K562 (cell line): Measurements from ENCODE around the gene KIT. TPM values are rescaled to one million over a fixed set of nuclear protein-coding genes. Genes with fewer than 3 reads are reported as not detected.
A peak's percentile ranks its signal among the peaks of the same experiment; 100 is the strongest.

Source experiments
- CHD1 ChIP-seq: fragments of 200-600 bp; sonication (generic); IDR thresholded peaks from one replicate; pipeline ENCODE4 v1.6.1; 2012; ENCODE audit warnings: mild to moderate bottlenecking, moderate library complexity, low read length, inconsistent platforms
- E2F1 ChIP-seq: sonication (generic); formaldehyde crosslinking; IDR thresholded peaks from 2 replicates; pipeline ENCODE4 v1.8.1; 2023; ENCODE audit warnings: mild to moderate bottlenecking, missing genetic modification reagents, moderate library complexity
- HMGN3 ChIP-seq: IDR thresholded peaks from 2 replicates; pipeline ENCODE4 v1.6.1; 2011; ENCODE audit warnings: borderline replicate concordance, low read depth, mild to moderate bottlenecking, mixed read lengths, low read length; ENCODE audit not compliant: insufficient read length; ENCODE audit errors: extremely low read depth
- MAFF ChIP-seq: IDR thresholded peaks from 2 replicates; pipeline ENCODE4 v1.6.1; 2012; ENCODE audit warnings: low read length, improper control_type of control experiment
- MAFK ChIP-seq: IDR thresholded peaks from 2 replicates; pipeline ENCODE4 v1.6.1; 2011; ENCODE audit warnings: low read length, improper control_type of control experiment
- MECOM ChIP-seq: fragments of 250-450 bp; sonication (Bioruptor Pico); IDR thresholded peaks from 2 replicates; pipeline ENCODE4 v1.8.0; 2022; ENCODE audit warnings: inconsistent platforms
- MTA3 ChIP-seq: fragments of 450-650 bp; formaldehyde crosslinking; IDR thresholded peaks from 2 replicates; pipeline ENCODE4 v1.6.1; 2017; ENCODE audit warnings: mild to moderate bottlenecking, borderline replicate concordance
- NCOR1 ChIP-seq: fragments of 450-650 bp; IDR thresholded peaks from 2 replicates; pipeline ENCODE4 v1.6.1; 2016; ENCODE audit warnings: mild to moderate bottlenecking, moderate library complexity
- PRDM10 ChIP-seq: fragments of 450-650 bp; IDR thresholded peaks from 2 replicates; pipeline ENCODE4 v1.6.1; 2018; ENCODE audit not compliant: partially characterized antibody
- PTRF ChIP-seq: fragments of 450-650 bp; IDR thresholded peaks from 2 replicates; pipeline ENCODE4 v1.6.1; 2016; ENCODE audit warnings: mild to moderate bottlenecking, missing genetic modification characterization, missing compliant biosample characterization
- RAD51 ChIP-seq: fragments of 450-650 bp; IDR thresholded peaks from 2 replicates; pipeline ENCODE4 v1.7.1; 2016; ENCODE audit warnings: low read depth, mild to moderate bottlenecking, borderline replicate concordance
- SP1 ChIP-seq: sonication (generic); formaldehyde crosslinking; IDR thresholded peaks from 2 replicates; pipeline ENCODE4 v1.8.1; 2022; ENCODE audit warnings: mild to moderate bottlenecking, missing genetic modification reagents
- TRIM24 ChIP-seq, 2 experiments: fragments of 450-650 bp; IDR thresholded peaks; 2 replicates each; pipeline ENCODE4 v1.6.1; 2016
- TRIM25 ChIP-seq: fragments of 450-650 bp; IDR thresholded peaks from 2 replicates; pipeline ENCODE4 v1.7.0; 2016; ENCODE audit warnings: borderline replicate concordance
- ZC3H11A ChIP-seq: IDR thresholded peaks from 2 replicates; pipeline ENCODE4 v1.6.1; 2012; ENCODE audit warnings: low read depth, low read length, improper control_type of control experiment
- ZFP30 ChIP-seq: fragments of 250-450 bp; sonication (Bioruptor Pico); IDR thresholded peaks from 2 replicates; pipeline ENCODE4 v1.8.0; 2022; ENCODE audit warnings: moderate library complexity, mild to moderate bottlenecking, inconsistent platforms, borderline replicate concordance
- ZNF12 ChIP-seq: sonication (generic); formaldehyde crosslinking; IDR thresholded peaks from 2 replicates; pipeline ENCODE4 v1.4.0; 2020; ENCODE audit warnings: mild to moderate bottlenecking, missing genetic modification reagents
- ZNF384 ChIP-seq: IDR thresholded peaks from 2 replicates; pipeline ENCODE4 v1.6.1; 2012; ENCODE audit warnings: low read depth, low read length, improper control_type of control experiment
- polyA plus RNA-seq, 8 experiments: library from polyadenylated mRNA; depleted of rRNA in 4 of 8; stranded (reverse) in 5 of 8; unstranded in 3 of 8; fragments of >200 nt; fragmentation: Nextera tagmentation in 2 of 8; fragmentation: Illumina TruSeq in 1 of 8; extraction: Ambion mirVana in 2 of 8; extraction: Trizol in 1 of 8; gene quantifications; 2 replicates each; pipeline versions ENCODE4 v1.2.1 to v1.2.3, GENCODE V29; 2011 to 2014; ENCODE audit warnings: inconsistent platforms in 1 of 8, missing spikeins in 1 of 8
- total RNA-seq, 7 experiments: library from RNA; depleted of rRNA in 6 of 7; stranded (reverse); fragments of >200 nt in 6 of 7; fragmentation: Illumina TruSeq in 2 of 7; extraction: Trizol in 2 of 7; gene quantifications; 2 replicates each; pipeline versions ENCODE4 v1.2.1 to v1.2.3, GENCODE V29; 2011 to 2021; ENCODE audit warnings: low replicate concordance in 1 of 7
- TF ChIP-seq, protein P1 (sequence below): fragments of 250-450 bp; sonication (Bioruptor Pico); IDR thresholded peaks from 2 replicates; pipeline ENCODE4 v1.5.0; 2021

The KIT gene
- total and polyA plus RNA-seq, 9 of the 15 experiments (the other 6 are each of a cell fraction or from before 2014, with no cell fraction given), result 0.27 to 5.6 (median 0.57) TPM

- no peak for TF ChIP-seq SP1 (CRISPR knock-in tag)
- no peak for TF ChIP-seq PRDM10
- no peak for TF ChIP-seq MECOM (CRISPR knock-in tag)
- TF ChIP-seq NCOR1, result no peak
- no peak for TF ChIP-seq MTA3
- TF ChIP-seq TRIM25, result no peak
- TF ChIP-seq, protein P1, sequence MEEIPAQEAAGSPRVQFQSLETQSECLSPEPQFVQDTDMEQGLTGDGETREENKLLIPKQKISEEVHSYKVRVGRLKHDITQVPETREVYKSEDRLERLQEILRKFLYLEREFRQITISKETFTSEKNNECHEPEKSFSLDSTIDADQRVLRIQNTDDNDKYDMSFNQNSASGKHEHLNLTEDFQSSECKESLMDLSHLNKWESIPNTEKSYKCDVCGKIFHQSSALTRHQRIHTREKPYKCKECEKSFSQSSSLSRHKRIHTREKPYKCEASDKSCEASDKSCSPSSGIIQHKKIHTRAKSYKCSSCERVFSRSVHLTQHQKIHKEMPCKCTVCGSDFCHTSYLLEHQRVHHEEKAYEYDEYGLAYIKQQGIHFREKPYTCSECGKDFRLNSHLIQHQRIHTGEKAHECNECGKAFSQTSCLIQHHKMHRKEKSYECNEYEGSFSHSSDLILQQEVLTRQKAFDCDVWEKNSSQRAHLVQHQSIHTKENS (CRISPR knock-in tag), result no peak
- no peak for TF ChIP-seq HMGN3
- no peak for TF ChIP-seq RAD51
- no peak for TF ChIP-seq TRIM24 (IDR thresholded peaks at IDR 0.05)
- TF ChIP-seq ZFP30 (CRISPR knock-in tag), result no peak
- no peak for TF ChIP-seq ZC3H11A
- TF ChIP-seq ZNF384, result no peak
- TF ChIP-seq ZNF12 (CRISPR knock-in tag), result no peak
- no peak for TF ChIP-seq E2F1
- peak; percentile 46 for TF ChIP-seq MAFF
- TF ChIP-seq MAFK, result peak; percentile 55
- TF ChIP-seq PTRF (tag), result no peak
- TF ChIP-seq CHD1, result no peak
Observed at GRCh38 chr4:54703182-54703581, 45.4 kb downstream of the KIT start (continued).
